ENCODE measurements around the gene HMG20A. TPM values are rescaled to one million over a fixed set of nuclear protein-coding genes. Genes with fewer than 3 reads are reported as not detected.

Gene HMG20A
- total and polyA plus RNA-seq, 10 of the 15 experiments (the other 5 are each of a cell fraction or from before 2014, with no cell fraction given): 30.0 to 98.7 (median 46.8) TPM

DNA sequence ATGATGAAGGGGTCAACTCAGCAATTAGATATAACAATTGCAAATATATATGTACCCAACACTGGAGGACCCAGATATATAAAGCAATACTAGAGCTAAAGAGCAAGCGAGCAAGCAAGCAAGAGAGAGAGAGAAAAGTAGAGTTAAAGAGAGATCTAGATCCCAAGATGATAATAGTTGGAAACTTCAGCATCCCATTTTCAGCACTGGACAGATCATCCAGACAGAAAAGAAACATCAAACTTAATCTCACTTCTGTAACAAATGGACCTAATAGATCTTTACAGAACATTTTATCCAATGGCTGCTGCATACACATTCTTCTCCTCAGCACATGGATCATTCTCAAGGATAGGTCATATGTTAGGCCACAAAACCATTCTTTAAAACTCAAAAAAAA lies 24.0 kb upstream of the HMG20A start (continued):
- no peak for TF ChIP-seq BRCA1 (IDR thresholded peaks at IDR 0.05; ENCODE audit: low read depth, low read length)
- TF ChIP-seq, protein P1, sequence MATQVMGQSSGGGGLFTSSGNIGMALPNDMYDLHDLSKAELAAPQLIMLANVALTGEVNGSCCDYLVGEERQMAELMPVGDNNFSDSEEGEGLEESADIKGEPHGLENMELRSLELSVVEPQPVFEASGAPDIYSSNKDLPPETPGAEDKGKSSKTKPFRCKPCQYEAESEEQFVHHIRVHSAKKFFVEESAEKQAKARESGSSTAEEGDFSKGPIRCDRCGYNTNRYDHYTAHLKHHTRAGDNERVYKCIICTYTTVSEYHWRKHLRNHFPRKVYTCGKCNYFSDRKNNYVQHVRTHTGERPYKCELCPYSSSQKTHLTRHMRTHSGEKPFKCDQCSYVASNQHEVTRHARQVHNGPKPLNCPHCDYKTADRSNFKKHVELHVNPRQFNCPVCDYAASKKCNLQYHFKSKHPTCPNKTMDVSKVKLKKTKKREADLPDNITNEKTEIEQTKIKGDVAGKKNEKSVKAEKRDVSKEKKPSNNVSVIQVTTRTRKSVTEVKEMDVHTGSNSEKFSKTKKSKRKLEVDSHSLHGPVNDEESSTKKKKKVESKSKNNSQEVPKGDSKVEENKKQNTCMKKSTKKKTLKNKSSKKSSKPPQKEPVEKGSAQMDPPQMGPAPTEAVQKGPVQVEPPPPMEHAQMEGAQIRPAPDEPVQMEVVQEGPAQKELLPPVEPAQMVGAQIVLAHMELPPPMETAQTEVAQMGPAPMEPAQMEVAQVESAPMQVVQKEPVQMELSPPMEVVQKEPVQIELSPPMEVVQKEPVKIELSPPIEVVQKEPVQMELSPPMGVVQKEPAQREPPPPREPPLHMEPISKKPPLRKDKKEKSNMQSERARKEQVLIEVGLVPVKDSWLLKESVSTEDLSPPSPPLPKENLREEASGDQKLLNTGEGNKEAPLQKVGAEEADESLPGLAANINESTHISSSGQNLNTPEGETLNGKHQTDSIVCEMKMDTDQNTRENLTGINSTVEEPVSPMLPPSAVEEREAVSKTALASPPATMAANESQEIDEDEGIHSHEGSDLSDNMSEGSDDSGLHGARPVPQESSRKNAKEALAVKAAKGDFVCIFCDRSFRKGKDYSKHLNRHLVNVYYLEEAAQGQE (IDR thresholded peaks at IDR 0.05; ENCODE audit: low read depth, low read length): no peak

DNA sequence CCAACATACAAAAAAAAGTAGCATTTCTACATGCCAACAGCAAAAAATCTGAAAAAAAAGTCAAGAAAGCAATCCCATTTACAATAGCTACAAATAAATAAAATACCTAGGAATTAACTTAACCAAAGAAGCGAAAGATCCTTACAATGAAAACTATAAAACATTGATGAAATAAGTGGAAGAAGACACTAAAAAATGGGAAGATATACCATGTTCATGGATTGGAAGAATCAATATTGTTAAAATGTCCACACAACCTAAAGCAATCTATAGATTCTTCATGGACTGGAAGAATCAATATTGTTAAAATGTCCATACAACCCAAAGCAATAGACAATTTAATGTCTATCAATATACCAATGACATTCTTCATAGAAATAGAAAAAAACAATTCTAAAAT lies 21.8 kb upstream of the HMG20A start:
- FAIRE-seq (no peak), DNase-seq (ENCODE audit: low read depth, low spot score) (no peak), ATAC-seq (no peak)
- Histone ChIP-seq H3K79me2 (ENCODE audit: control insufficient read depth, insufficient read depth, low read length) (no peaks in the 10 kb centered on the region; the same call in 1 of the 2 replicates), H2AFZ (ENCODE audit: control insufficient read depth, low read depth, low read length) (no peak overlapping the region), H3K4me2 (ENCODE audit: control insufficient read depth, insufficient read depth) (no peak overlapping the region), H3K4me1 (ENCODE audit: control insufficient read depth, insufficient read depth, low read length) (0 out of 2 replicates have a peak, but pooled peaks cover 2% of the 10 kb centered on the region), H3K9ac (ENCODE audit: control insufficient read depth, insufficient read depth, low read length) (no peak overlapping the region), H3K4me3 (no peak overlapping the region), H4K20me1 (ENCODE audit: control insufficient read depth, insufficient read depth) (no peaks in the 10 kb centered on the region), H3K36me3 (ENCODE audit: control insufficient read depth in 2 of 2, insufficient read depth in 2 of 2, low read length in 1 of 2) (no peaks in the 10 kb centered on the region), H3K9me3 (replicated peaks; ENCODE audit: control insufficient read depth, insufficient read depth, low read length) (peaks cover 11% of the 10 kb centered on the region), H3K27me3 (replicated peaks in 1 of 2; ENCODE audit: control insufficient read depth in 2 of 2, insufficient read depth in 2 of 2, low read length in 1 of 2) (no peaks in the 10 kb centered on the region), H3K27ac (ENCODE audit: control insufficient read depth, insufficient read depth) (no peak overlapping the region)
- no TSS peak for BruUV-seq (replicated peaks)
- intact Hi-C loops (cut with micrococcal nuclease; ENCODE audit: unreplicated experiment) (no loop called here), in situ Hi-C loops (cut with MboI) (no loop called here)
- POLR2A ChIA-PET: no interaction called here
- WGBS (ENCODE audit: insufficient coverage, insufficient replicate concordance, low lambda C conversion rate, missing lambda C conversion rate): 71% methylated on average over 1 of the region's 1 CpG
- SMC1A ChIA-PET (ENCODE audit: uncharacterized antibody, unreplicated experiment): interaction anchor here (1.0 to 2.3 kb wide), 2 partner anchors 13 to 238 kb away, joined by 3 to 6 read pairs; no protein-coding TSS in a partner anchor
- RAD21 ChIA-PET (ENCODE audit: unreplicated experiment): no interaction called here
- CTCF ChIA-PET: interaction anchor here (1.1 to 2.4 kb wide), 4 partner anchors 8 to 209 kb away, joined by 3 to 6 read pairs (median 4); no protein-coding TSS in a partner anchor
- TF ChIP-seq, protein P2, sequence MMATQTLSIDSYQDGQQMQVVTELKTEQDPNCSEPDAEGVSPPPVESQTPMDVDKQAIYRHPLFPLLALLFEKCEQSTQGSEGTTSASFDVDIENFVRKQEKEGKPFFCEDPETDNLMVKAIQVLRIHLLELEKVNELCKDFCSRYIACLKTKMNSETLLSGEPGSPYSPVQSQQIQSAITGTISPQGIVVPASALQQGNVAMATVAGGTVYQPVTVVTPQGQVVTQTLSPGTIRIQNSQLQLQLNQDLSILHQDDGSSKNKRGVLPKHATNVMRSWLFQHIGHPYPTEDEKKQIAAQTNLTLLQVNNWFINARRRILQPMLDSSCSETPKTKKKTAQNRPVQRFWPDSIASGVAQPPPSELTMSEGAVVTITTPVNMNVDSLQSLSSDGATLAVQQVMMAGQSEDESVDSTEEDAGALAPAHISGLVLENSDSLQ (IDR thresholded peaks at IDR 0.05): no peak
- TF ChIP-seq RBBP5 (conservative IDR thresholded peaks at IDR 0.05): no peak
- no peak for TF ChIP-seq ZNF207 (IDR thresholded peaks at IDR 0.05; ENCODE audit: borderline replicate concordance)
- TF ChIP-seq JUNB (IDR thresholded peaks at IDR 0.05): no peak
- TF ChIP-seq, protein P3, sequence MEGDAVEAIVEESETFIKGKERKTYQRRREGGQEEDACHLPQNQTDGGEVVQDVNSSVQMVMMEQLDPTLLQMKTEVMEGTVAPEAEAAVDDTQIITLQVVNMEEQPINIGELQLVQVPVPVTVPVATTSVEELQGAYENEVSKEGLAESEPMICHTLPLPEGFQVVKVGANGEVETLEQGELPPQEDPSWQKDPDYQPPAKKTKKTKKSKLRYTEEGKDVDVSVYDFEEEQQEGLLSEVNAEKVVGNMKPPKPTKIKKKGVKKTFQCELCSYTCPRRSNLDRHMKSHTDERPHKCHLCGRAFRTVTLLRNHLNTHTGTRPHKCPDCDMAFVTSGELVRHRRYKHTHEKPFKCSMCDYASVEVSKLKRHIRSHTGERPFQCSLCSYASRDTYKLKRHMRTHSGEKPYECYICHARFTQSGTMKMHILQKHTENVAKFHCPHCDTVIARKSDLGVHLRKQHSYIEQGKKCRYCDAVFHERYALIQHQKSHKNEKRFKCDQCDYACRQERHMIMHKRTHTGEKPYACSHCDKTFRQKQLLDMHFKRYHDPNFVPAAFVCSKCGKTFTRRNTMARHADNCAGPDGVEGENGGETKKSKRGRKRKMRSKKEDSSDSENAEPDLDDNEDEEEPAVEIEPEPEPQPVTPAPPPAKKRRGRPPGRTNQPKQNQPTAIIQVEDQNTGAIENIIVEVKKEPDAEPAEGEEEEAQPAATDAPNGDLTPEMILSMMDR (IDR thresholded peaks at IDR 0.05 in 2 of 3, conservative IDR thresholded peaks at IDR 0.05 in 1 of 3; ENCODE audit: control insufficient read depth in 2 of 3, extremely low read depth in 1 of 3, insufficient read depth in 1 of 3, low read depth in 3 of 3, low read length in 3 of 3): no peak
- no peak for TF ChIP-seq TARDBP (IDR thresholded peaks at IDR 0.05; ENCODE audit: borderline replicate concordance)
- no peak for TF ChIP-seq BACH1 (IDR thresholded peaks at IDR 0.05; ENCODE audit: borderline replicate concordance)
- TF ChIP-seq SRF (IDR thresholded peaks at IDR 0.05; ENCODE audit: low read depth in 2 of 2, low read length in 2 of 2): no peak
- TF ChIP-seq MTA3 (IDR thresholded peaks at IDR 0.05; ENCODE audit: borderline replicate concordance, low read length): no peak
- no peak for TF ChIP-seq GATAD2B (conservative IDR thresholded peaks at IDR 0.05; ENCODE audit: low read depth)
- no peak for TF ChIP-seq ZBED1 (IDR thresholded peaks at IDR 0.05; ENCODE audit: borderline replicate concordance)
- TF ChIP-seq MEF2B (IDR thresholded peaks at IDR 0.05; ENCODE audit: partially characterized antibody, poor library complexity, severe bottlenecking): no peak
- TF ChIP-seq SMAD1 (IDR thresholded peaks at IDR 0.05; ENCODE audit: low read depth, partially characterized antibody): no peak
- TF ChIP-seq, protein P4, sequence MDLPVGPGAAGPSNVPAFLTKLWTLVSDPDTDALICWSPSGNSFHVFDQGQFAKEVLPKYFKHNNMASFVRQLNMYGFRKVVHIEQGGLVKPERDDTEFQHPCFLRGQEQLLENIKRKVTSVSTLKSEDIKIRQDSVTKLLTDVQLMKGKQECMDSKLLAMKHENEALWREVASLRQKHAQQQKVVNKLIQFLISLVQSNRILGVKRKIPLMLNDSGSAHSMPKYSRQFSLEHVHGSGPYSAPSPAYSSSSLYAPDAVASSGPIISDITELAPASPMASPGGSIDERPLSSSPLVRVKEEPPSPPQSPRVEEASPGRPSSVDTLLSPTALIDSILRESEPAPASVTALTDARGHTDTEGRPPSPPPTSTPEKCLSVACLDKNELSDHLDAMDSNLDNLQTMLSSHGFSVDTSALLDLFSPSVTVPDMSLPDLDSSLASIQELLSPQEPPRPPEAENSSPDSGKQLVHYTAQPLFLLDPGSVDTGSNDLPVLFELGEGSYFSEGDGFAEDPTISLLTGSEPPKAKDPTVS (IDR thresholded peaks at IDR 0.05; ENCODE audit: low read depth, low read length): no peak
